ENCODE measurements around the gene RFPL3.

Gene RFPL3

DNA sequence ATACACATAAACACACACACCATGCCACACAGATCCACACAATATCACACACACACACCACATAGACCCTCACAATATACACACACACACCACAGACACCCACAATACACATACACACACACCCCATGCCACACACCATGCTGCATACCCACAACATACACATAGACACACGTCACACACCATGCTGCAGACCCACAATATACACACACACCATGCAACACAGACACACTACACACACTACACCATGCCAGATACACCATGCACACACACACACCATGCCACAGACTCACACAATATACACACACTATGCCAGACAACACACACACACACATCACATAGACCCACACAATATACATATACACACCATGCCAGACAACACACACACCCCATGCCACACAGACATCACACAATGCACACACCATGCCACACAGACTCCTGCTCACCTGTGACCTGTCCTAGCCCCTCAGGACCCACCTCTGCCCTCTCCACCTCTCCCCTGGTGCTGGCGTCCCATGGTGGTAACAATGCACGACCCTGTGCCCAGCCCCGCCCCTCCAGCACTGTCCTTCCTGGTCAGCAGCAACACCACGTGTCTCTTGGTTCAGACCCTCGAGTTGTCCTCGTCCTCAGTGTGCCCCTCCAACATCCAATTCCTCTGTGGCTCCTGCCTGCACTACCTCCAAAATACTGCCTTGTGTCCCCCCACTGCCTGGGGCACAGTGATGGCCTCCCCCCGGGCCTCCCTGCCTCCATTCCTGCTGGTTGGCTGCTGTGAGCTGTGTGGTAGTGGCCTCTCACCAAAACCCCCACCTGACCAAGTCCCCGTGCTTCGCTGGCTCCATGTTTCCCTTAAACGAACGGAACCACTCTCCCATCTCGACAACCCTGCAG, 23.7 kb upstream of the RFPL3 start:
- no peaks in the 10 kb centered on the region for H3K27me3 ChIP-seq (ENCODE audit: insufficient read depth, low read length, poor library complexity, severe bottlenecking)
- peaks cover 9% of the 10 kb centered on the region for H3K4me1 ChIP-seq (ENCODE audit: insufficient read depth, low read length, poor library complexity, severe bottlenecking)
- no peak overlapping the region for H3K9ac ChIP-seq (ENCODE audit: low read depth, low read length, poor library complexity, severe bottlenecking)
- H3K36me3 ChIP-seq (ENCODE audit: insufficient read depth, low read length) = no peaks in the 10 kb centered on the region
- H3K79me2 ChIP-seq (ENCODE audit: insufficient read depth, low read length) = no peaks in the 10 kb centered on the region
- no peaks in the 10 kb centered on the region for H3F3A ChIP-seq (ENCODE audit: low read depth)
- no peaks in the 10 kb centered on the region for H3K9me3 ChIP-seq (ENCODE audit: insufficient read depth, low read depth, low read length)
- no peaks in the 10 kb centered on the region for H4K20me1 ChIP-seq (ENCODE audit: insufficient read depth, low read length, poor library complexity, severe bottlenecking)
- H2AFZ ChIP-seq (ENCODE audit: low read length) = no peak overlapping the region
- H3K9me2 ChIP-seq (replicated peaks; ENCODE audit: low read depth, low read length) = no peaks in the 10 kb centered on the region
- H3K4me3 ChIP-seq (ENCODE audit: low read length, poor library complexity, severe bottlenecking) = no peak overlapping the region
- H3K4me2 ChIP-seq (ENCODE audit: low read depth, low read length, poor library complexity, severe bottlenecking) = no peak overlapping the region
- TF ChIP-seq, protein P1, sequence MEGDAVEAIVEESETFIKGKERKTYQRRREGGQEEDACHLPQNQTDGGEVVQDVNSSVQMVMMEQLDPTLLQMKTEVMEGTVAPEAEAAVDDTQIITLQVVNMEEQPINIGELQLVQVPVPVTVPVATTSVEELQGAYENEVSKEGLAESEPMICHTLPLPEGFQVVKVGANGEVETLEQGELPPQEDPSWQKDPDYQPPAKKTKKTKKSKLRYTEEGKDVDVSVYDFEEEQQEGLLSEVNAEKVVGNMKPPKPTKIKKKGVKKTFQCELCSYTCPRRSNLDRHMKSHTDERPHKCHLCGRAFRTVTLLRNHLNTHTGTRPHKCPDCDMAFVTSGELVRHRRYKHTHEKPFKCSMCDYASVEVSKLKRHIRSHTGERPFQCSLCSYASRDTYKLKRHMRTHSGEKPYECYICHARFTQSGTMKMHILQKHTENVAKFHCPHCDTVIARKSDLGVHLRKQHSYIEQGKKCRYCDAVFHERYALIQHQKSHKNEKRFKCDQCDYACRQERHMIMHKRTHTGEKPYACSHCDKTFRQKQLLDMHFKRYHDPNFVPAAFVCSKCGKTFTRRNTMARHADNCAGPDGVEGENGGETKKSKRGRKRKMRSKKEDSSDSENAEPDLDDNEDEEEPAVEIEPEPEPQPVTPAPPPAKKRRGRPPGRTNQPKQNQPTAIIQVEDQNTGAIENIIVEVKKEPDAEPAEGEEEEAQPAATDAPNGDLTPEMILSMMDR (conservative IDR thresholded peaks at IDR 0.05; ENCODE audit: low read length) = no peak
- TF ChIP-seq EZH2phosphoT487 (IDR thresholded peaks at IDR 0.05; ENCODE audit: borderline replicate concordance) = no peak

DNA sequence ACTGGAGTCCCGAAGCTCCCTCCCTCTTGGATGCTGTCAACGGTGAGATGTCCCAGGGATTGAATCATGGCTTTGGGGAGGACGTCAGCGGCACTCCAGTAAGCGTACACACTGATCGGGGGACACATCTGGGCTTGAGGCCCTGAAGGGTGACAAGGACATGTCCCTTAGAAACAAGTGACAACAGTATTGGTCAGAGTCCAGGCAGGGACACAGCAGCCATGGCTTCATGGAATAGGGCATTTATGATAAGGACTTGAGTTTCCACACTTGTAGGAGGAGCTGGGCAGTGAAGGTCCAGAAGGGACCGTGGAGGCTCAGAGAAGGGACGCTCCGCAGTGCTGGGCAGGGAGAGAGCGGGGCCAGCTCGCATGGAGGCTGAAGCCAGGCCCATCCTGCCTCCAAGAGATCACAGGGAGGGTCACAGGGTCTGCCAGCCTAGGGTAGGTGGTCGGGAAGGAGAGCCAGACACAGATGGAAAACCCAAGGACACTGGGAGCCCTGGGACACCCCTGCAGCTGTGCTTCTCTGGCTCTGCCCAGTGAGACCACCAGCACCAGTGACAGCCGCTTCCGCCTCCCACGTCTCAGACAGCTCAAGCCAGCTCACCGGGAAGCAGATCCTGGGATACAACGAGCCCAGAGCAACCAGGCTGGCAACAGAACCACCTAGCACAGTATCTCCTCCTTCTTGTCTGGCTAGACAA, 22.9 kb upstream of the RFPL3 start:
- Histone ChIP-seq H3K4me3 (ENCODE audit: low read length, poor library complexity, severe bottlenecking) (no peak overlapping the region), H3K9me2 (replicated peaks; ENCODE audit: low read depth, low read length) (no peaks in the 10 kb centered on the region), H4K20me1 (ENCODE audit: insufficient read depth, low read length, poor library complexity, severe bottlenecking) (no peaks in the 10 kb centered on the region), H3F3A (ENCODE audit: low read depth) (no peaks in the 10 kb centered on the region), H3K36me3 (ENCODE audit: insufficient read depth, low read length) (no peaks in the 10 kb centered on the region), H2AFZ (ENCODE audit: low read length) (no peak overlapping the region), H3K27me3 (ENCODE audit: insufficient read depth, low read length, poor library complexity, severe bottlenecking) (no peaks in the 10 kb centered on the region), H3K4me1 (ENCODE audit: insufficient read depth, low read length, poor library complexity, severe bottlenecking) (peaks cover 9% of the 10 kb centered on the region), H3K79me2 (ENCODE audit: insufficient read depth, low read length) (no peaks in the 10 kb centered on the region), H3K9me3 (ENCODE audit: insufficient read depth, low read depth, low read length) (no peaks in the 10 kb centered on the region), H3K9ac (ENCODE audit: low read depth, low read length, poor library complexity, severe bottlenecking) (no peak overlapping the region), H3K4me2 (ENCODE audit: low read depth, low read length, poor library complexity, severe bottlenecking) (no peak overlapping the region)
- TF ChIP-seq EZH2phosphoT487 (IDR thresholded peaks at IDR 0.05; ENCODE audit: borderline replicate concordance) = no peak
- TF ChIP-seq, protein P1 (conservative IDR thresholded peaks at IDR 0.05; ENCODE audit: low read length) = no peak

DNA sequence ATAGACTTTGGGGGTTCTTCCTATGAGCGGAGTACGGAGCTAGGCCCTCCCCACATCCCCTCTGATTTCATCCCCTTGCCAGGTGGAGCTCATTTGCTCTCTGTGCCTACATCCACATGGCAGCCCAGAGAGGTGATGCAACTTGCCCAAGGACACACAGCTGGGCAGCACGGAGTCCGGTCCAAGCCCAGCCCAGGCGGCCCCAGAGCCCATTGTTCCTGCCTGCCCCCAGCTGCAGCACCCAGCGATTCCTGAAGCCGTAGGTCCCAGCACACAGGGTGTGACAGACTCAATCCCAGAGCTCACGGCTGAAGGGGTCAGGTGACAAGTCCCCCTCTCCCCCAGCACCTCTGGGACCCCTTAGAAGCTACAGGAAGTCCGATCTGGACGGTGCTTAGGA, 22.2 kb upstream of the RFPL3 start:
- Histone ChIP-seq H3K36me3 (ENCODE audit: insufficient read depth, low read length) (no peaks in the 10 kb centered on the region), H3F3A (ENCODE audit: low read depth) (no peaks in the 10 kb centered on the region), H3K27me3 (ENCODE audit: insufficient read depth, low read length, poor library complexity, severe bottlenecking) (no peaks in the 10 kb centered on the region), H4K20me1 (ENCODE audit: insufficient read depth, low read length, poor library complexity, severe bottlenecking) (no peaks in the 10 kb centered on the region), H3K79me2 (ENCODE audit: insufficient read depth, low read length) (no peaks in the 10 kb centered on the region), H3K9ac (ENCODE audit: low read depth, low read length, poor library complexity, severe bottlenecking) (no peak overlapping the region), H3K4me2 (ENCODE audit: low read depth, low read length, poor library complexity, severe bottlenecking) (no peak overlapping the region), H3K4me1 (ENCODE audit: insufficient read depth, low read length, poor library complexity, severe bottlenecking) (peaks cover 9% of the 10 kb centered on the region), H3K9me2 (replicated peaks; ENCODE audit: low read depth, low read length) (no peaks in the 10 kb centered on the region), H3K4me3 (ENCODE audit: low read length, poor library complexity, severe bottlenecking) (no peak overlapping the region), H2AFZ (ENCODE audit: low read length) (no peak overlapping the region), H3K9me3 (ENCODE audit: insufficient read depth, low read depth, low read length) (no peaks in the 10 kb centered on the region)
- TF ChIP-seq, protein P1 (conservative IDR thresholded peaks at IDR 0.05; ENCODE audit: low read length) = no peak
- TF ChIP-seq EZH2phosphoT487 (IDR thresholded peaks at IDR 0.05; ENCODE audit: borderline replicate concordance) = no peak
